ENCODE results near the gene INO80E. TPM values are rescaled to one million over a fixed set of nuclear protein-coding genes. Genes with fewer than 3 reads are reported as not detected.

Gene INO80E
- total and polyA plus RNA-seq, 3 experiments from 2014 or later: 6.5 to 123 (median 121) TPM

GRCh38 chr16:30028438-30029076, 32.5 kb downstream of the INO80E start:
- H3K36me3 Mint-ChIP-seq: peaks cover 0 to 5% (median 0%) of the 10 kb centered on the region in 3 donors
- H3K27ac ChIP-seq (ENCODE audit: low read depth, low read length): no peak overlapping the region
- POLR2A ChIA-PET: no interaction called here
- H3K4me3 ChIP-seq (ENCODE audit: low read length): no peak overlapping the region
- H3K4me3 Mint-ChIP-seq: no peak overlapping the region
- H3K27me3 ChIP-seq (ENCODE audit: insufficient read depth, low read length, poor library complexity, severe bottlenecking): peaks cover 40% of the 10 kb centered on the region
- H3K9me3 Mint-ChIP-seq: no peaks in the 10 kb centered on the region
- peaks cover 0 to 10% (median 5%) of the 10 kb centered on the region in 3 donors for H3K4me1 Mint-ChIP-seq
- no peaks in the 10 kb centered on the region for H3K9me3 ChIP-seq (ENCODE audit: low read length)
- CTCF ChIA-PET: no interaction called here
- H3K27me3 Mint-ChIP-seq: peaks cover 44 to 58% of the 10 kb centered on the region in 2 donors
- DNase-seq: no peak
- no peak overlapping the region for H3K27ac Mint-ChIP-seq
- H3K36me3 ChIP-seq (ENCODE audit: insufficient read depth, low read length): no peaks in the 10 kb centered on the region
- H3K4me1 ChIP-seq (ENCODE audit: insufficient read depth, low read length): peaks cover 4% of the 10 kb centered on the region

GRCh38 chr16:30030011-30030685, 34.1 kb downstream of the INO80E start:
- Mint-ChIP-seq H3K36me3 (peaks cover 0 to 5% (median 0%) of the 10 kb centered on the region in 3 donors), H3K27me3 (peaks cover 46 to 60% of the 10 kb centered on the region in 2 donors), H3K27ac (no peak overlapping the region), H3K4me1 (peaks cover 0 to 10% (median 5%) of the 10 kb centered on the region in 3 donors), H3K4me3 (peak overlapping the region in 3 of 7 donors; percentile 17 to 39 (median 35)), H3K9me3 (no peaks in the 10 kb centered on the region)
- POLR2A ChIA-PET: no interaction called here
- CTCF ChIA-PET: no interaction called here
- Histone ChIP-seq H3K27me3 (ENCODE audit: insufficient read depth, low read length, poor library complexity, severe bottlenecking) (peaks cover 44% of the 10 kb centered on the region), H3K9me3 (ENCODE audit: low read length) (no peaks in the 10 kb centered on the region), H3K4me1 (ENCODE audit: insufficient read depth, low read length) (peaks cover 4% of the 10 kb centered on the region), H3K27ac (ENCODE audit: low read depth, low read length) (no peak overlapping the region), H3K36me3 (ENCODE audit: insufficient read depth, low read length) (no peaks in the 10 kb centered on the region), H3K4me3 (ENCODE audit: low read length) (no peak overlapping the region)
- no peak for DNase-seq

- peak within 1 kb of the TSS in 5 of 7 donors; percentile 36 to 75 (median 54) for H3K4me3 Mint-ChIP-seq
Observed at GRCh38 chr16:30030841-30031413, 34.9 kb downstream of the INO80E start, which contains the start of gene TLCD3B. Gene TLCD3B (minus strand): TSS chr16:30031271. CDS start chr16:30030527, 744 bp downstream.

GRCh38 chr16:30031477-30031918, 35.5 kb downstream of the INO80E start:
- peaks cover 43 to 65% of the 10 kb centered on the region in 2 donors for H3K27me3 Mint-ChIP-seq
- POLR2A ChIA-PET: interaction anchor here (0.7 kb wide), 1 partner anchor 329 kb away, joined by 3 read pairs; no protein-coding TSS in a partner anchor

More at GRCh38 chr16:30030841-30031413, 34.9 kb downstream of the INO80E start, which contains the start of gene TLCD3B:
- ChIA-PET POLR2A (no interaction called here), CTCF (interaction anchor here (0.8 to 3.7 kb wide), 7 partner anchors 8 to 339 kb away, joined by 3 to 19 read pairs (median 3); partner anchors contain the start of genes C16orf92 and TBX6)
- Mint-ChIP-seq H3K27ac (peak within 1 kb of the TSS in 3 of 8 donors; percentile 43 to 64 (median 57)), H3K9me3 (no peaks in the 10 kb centered on the region), H3K4me1 (peaks cover 0 to 10% (median 5%) of the 10 kb centered on the region in 3 donors), H3K27me3 (peaks cover 44 to 64% of the 10 kb centered on the region in 2 donors), H3K36me3 (peaks cover 0 to 5% (median 0%) of the 10 kb centered on the region in 3 donors)
- no peak for DNase-seq
- H3K27me3 ChIP-seq (ENCODE audit: insufficient read depth, low read length, poor library complexity, severe bottlenecking): peaks cover 44% of the 10 kb centered on the region
- no peaks in the 10 kb centered on the region for H3K9me3 ChIP-seq (ENCODE audit: low read length)
- H3K4me1 ChIP-seq (ENCODE audit: insufficient read depth, low read length): peaks cover 4% of the 10 kb centered on the region
- no peak within 1 kb of the TSS for H3K4me3 ChIP-seq (ENCODE audit: low read length)
- H3K36me3 ChIP-seq (ENCODE audit: insufficient read depth, low read length): no peaks in the 10 kb centered on the region
- H3K27ac ChIP-seq (ENCODE audit: low read depth, low read length): no peak within 1 kb of the TSS

GRCh38 chr16:30032083-30032819, 36.2 kb downstream of the INO80E start:
- CTCF ChIA-PET: interaction anchor here (0.6 to 3.7 kb wide), 24 partner anchors 11 to 390 kb away, joined by 3 to 19 read pairs (median 4); partner anchors contain the start of gene TBX6
- H3K27me3 Mint-ChIP-seq: peaks cover 35 to 59% of the 10 kb centered on the region in 2 donors

More at GRCh38 chr16:30031477-30031918, 35.5 kb downstream of the INO80E start:
- Histone ChIP-seq H3K4me3 (ENCODE audit: low read length) (no peak overlapping the region), H3K27me3 (ENCODE audit: insufficient read depth, low read length, poor library complexity, severe bottlenecking) (peaks cover 44% of the 10 kb centered on the region), H3K9me3 (ENCODE audit: low read length) (no peaks in the 10 kb centered on the region), H3K27ac (ENCODE audit: low read depth, low read length) (no peak overlapping the region), H3K4me1 (ENCODE audit: insufficient read depth, low read length) (peaks cover 4% of the 10 kb centered on the region), H3K36me3 (ENCODE audit: insufficient read depth, low read length) (no peaks in the 10 kb centered on the region)
- DNase-seq: no peak
- Mint-ChIP-seq H3K4me3 (peak overlapping the region in 1 of 7 donors; percentile 36), H3K9me3 (no peaks in the 10 kb centered on the region), H3K36me3 (peaks cover 0 to 5% (median 0%) of the 10 kb centered on the region in 3 donors), H3K4me1 (peaks cover 0 to 10% (median 5%) of the 10 kb centered on the region in 3 donors), H3K27ac (no peak overlapping the region)
- CTCF ChIA-PET: interaction anchor here (0.8 to 3.7 kb wide), 16 partner anchors 9 to 340 kb away, joined by 3 to 19 read pairs (median 3); partner anchors contain the start of genes C16orf92 and TBX6

GRCh38 chr16:30033270-30033669, 37.2 kb downstream of the INO80E start:
- Histone ChIP-seq H3K27ac (ENCODE audit: low read depth, low read length) (no peak overlapping the region), H3K4me1 (ENCODE audit: insufficient read depth, low read length) (peaks cover 4% of the 10 kb centered on the region), H3K9me3 (ENCODE audit: low read length) (no peaks in the 10 kb centered on the region), H3K36me3 (ENCODE audit: insufficient read depth, low read length) (no peaks in the 10 kb centered on the region), H3K4me3 (ENCODE audit: low read length) (no peak overlapping the region), H3K27me3 (ENCODE audit: insufficient read depth, low read length, poor library complexity, severe bottlenecking) (peaks cover 44% of the 10 kb centered on the region)
- CTCF ChIA-PET: interaction anchor here (1.2 to 3.7 kb wide), 2 partner anchors 10 to 27 kb away, joined by 4 to 19 read pairs; no protein-coding TSS in a partner anchor
- peaks cover 0 to 10% (median 5%) of the 10 kb centered on the region in 3 donors for H3K4me1 Mint-ChIP-seq
- POLR2A ChIA-PET: no interaction called here
- no peak for DNase-seq
- peaks cover 28 to 49% of the 10 kb centered on the region in 2 donors for H3K27me3 Mint-ChIP-seq
- H3K4me3 Mint-ChIP-seq: no peak overlapping the region
- H3K9me3 Mint-ChIP-seq: no peaks in the 10 kb centered on the region
- no peak overlapping the region for H3K27ac Mint-ChIP-seq
- H3K36me3 Mint-ChIP-seq: no peaks in the 10 kb centered on the region

More at GRCh38 chr16:30032083-30032819, 36.2 kb downstream of the INO80E start:
- peak; percentile 38 to 70 (median 53) for DNase-seq
- H3K9me3 ChIP-seq (ENCODE audit: low read length): no peaks in the 10 kb centered on the region
- peak overlapping the region in 5 of 7 donors; percentile 34 to 75 (median 54) for H3K4me3 Mint-ChIP-seq
- POLR2A ChIA-PET: interaction anchor here (0.5 to 0.7 kb wide), 4 partner anchors 174 to 330 kb away, joined by 3 to 8 read pairs (median 6); no protein-coding TSS in a partner anchor
- no peak overlapping the region for H3K4me3 ChIP-seq (ENCODE audit: low read length)
- H3K27ac Mint-ChIP-seq: peak overlapping the region in 2 of 8 donors; percentile 43 to 64
- no peak overlapping the region for H3K27ac ChIP-seq (ENCODE audit: low read depth, low read length)
- H3K9me3 Mint-ChIP-seq: no peaks in the 10 kb centered on the region
- peaks cover 0 to 4% (median 0%) of the 10 kb centered on the region in 3 donors for H3K36me3 Mint-ChIP-seq
- H3K27me3 ChIP-seq (ENCODE audit: insufficient read depth, low read length, poor library complexity, severe bottlenecking): peaks cover 44% of the 10 kb centered on the region
- H3K36me3 ChIP-seq (ENCODE audit: insufficient read depth, low read length): no peaks in the 10 kb centered on the region
- H3K4me1 Mint-ChIP-seq: peaks cover 0 to 10% (median 5%) of the 10 kb centered on the region in 3 donors
- peaks cover 4% of the 10 kb centered on the region for H3K4me1 ChIP-seq (ENCODE audit: insufficient read depth, low read length)

- peaks cover 3 to 18% of the 10 kb centered on the region in 2 donors for H3K27me3 Mint-ChIP-seq
- ChIA-PET CTCF (interaction anchor here (1.0 kb wide), 1 partner anchor 25 kb away, joined by 3 read pairs; the partner anchor contains the start of gene ALDOA), POLR2A (no interaction called here)
- H3K36me3 Mint-ChIP-seq: no peaks in the 10 kb centered on the region
- peak overlapping the region in 1 of 8 donors; percentile 87 for H3K27ac Mint-ChIP-seq
- H3K4me3 ChIP-seq (ENCODE audit: low read length): no peak overlapping the region
- H3K9me3 ChIP-seq (ENCODE audit: low read length): no peaks in the 10 kb centered on the region
- H3K36me3 ChIP-seq (ENCODE audit: insufficient read depth, low read length): no peaks in the 10 kb centered on the region
- no peak overlapping the region for H3K27ac ChIP-seq (ENCODE audit: low read depth, low read length)
- H3K9me3 Mint-ChIP-seq: no peaks in the 10 kb centered on the region
- H3K27me3 ChIP-seq (ENCODE audit: insufficient read depth, low read length, poor library complexity, severe bottlenecking): no peaks in the 10 kb centered on the region
- H3K4me1 Mint-ChIP-seq: no peaks in the 10 kb centered on the region
- no peaks in the 10 kb centered on the region for H3K4me1 ChIP-seq (ENCODE audit: insufficient read depth, low read length)
- no peak for DNase-seq
- H3K4me3 Mint-ChIP-seq: no peak overlapping the region
Observed at GRCh38 chr16:30040221-30040620, 44.2 kb downstream of the INO80E start.

All from CD8-positive, alpha-beta memory T cell (primary cell).